Neural progenitor cell (in vitro differentiated cells): ENCODE measurements around the gene CALY. TPM values are rescaled to one million over a fixed set of nuclear protein-coding genes. Genes with fewer than 3 reads are reported as not detected.

Source experiments
- DNase-seq: peaks from one replicate; pipeline ENCODE4 v3.0.0-alpha.2; 2016; ENCODE audit warnings: low spot score
- H2AFZ ChIP-seq: fragments of 200-600 bp; sonication (generic); replicated peaks from 2 replicates; pipeline ENCODE4 v1.6.1; 2016; ENCODE audit warnings: antibody characterized with exemption
- H3F3A ChIP-seq: fragments of 200-600 bp; sonication (generic); 2 replicates; pipeline ENCODE4 v1.6.1; 2016; ENCODE audit warnings: antibody characterized with exemption, low read depth
- H3K27ac ChIP-seq: fragments of 200-600 bp; sonication (generic); 2 replicates; pipeline ENCODE4 v1.5.1; 2016; ENCODE audit warnings: mild to moderate bottlenecking
- H3K27me3 ChIP-seq: fragments of 200-600 bp; sonication (generic); 2 replicates; pipeline ENCODE4 v1.6.1; 2016; ENCODE audit warnings: mild to moderate bottlenecking, moderate library complexity
- H3K36me3 ChIP-seq: fragments of 200-600 bp; sonication (generic); 2 replicates; pipeline ENCODE4 v1.5.1; 2016
- H3K4me1 ChIP-seq: fragments of 200-600 bp; sonication (generic); 2 replicates; pipeline ENCODE4 v1.6.1; 2016; ENCODE audit warnings: mixed run types
- H3K4me2 ChIP-seq: fragments of 200-600 bp; sonication (generic); 2 replicates; pipeline ENCODE4 v1.6.1; 2016
- H3K4me3 ChIP-seq: fragments of 200-600 bp; sonication (generic); 2 replicates; pipeline ENCODE4 v1.5.1; 2016
- H3K79me2 ChIP-seq: fragments of 200-600 bp; sonication (generic); 2 replicates; pipeline ENCODE4 v1.6.1; 2016; ENCODE audit warnings: low read depth
- H3K9ac ChIP-seq: fragments of 200-600 bp; sonication (generic); 2 replicates; pipeline ENCODE4 v1.6.1; 2016
- H3K9me3 ChIP-seq: fragments of 200-600 bp; sonication (generic); 2 replicates; pipeline ENCODE4 v1.5.1; 2016; ENCODE audit warnings: low read depth
- H4K20me1 ChIP-seq: fragments of 200-600 bp; sonication (generic); 2 replicates; pipeline ENCODE4 v1.6.1; 2016; ENCODE audit warnings: low read depth
- H3K27ac Mint-ChIP-seq: 3 replicates; pipeline ENCODE4 v1.8.0; 2021; ENCODE audit warnings: mixed read lengths
- H3K27me3 Mint-ChIP-seq: 2 replicates; pipeline ENCODE4 v1.8.0; 2022; ENCODE audit warnings: low read depth, mild to moderate bottlenecking, inconsistent platforms, moderate library complexity, mixed read lengths; ENCODE audit not compliant: insufficient read depth
- H3K36me3 Mint-ChIP-seq: 3 replicates; pipeline ENCODE4 v1.8.0; 2021; ENCODE audit warnings: mixed read lengths
- H3K4me1 Mint-ChIP-seq: 3 replicates; pipeline ENCODE4 v1.8.0; 2021; ENCODE audit warnings: mixed read lengths
- H3K4me3 Mint-ChIP-seq: 3 replicates; pipeline ENCODE4 v1.8.0; 2021; ENCODE audit warnings: mild to moderate bottlenecking, moderate library complexity, mixed read lengths
- H3K9me3 Mint-ChIP-seq: 3 replicates; pipeline ENCODE4 v1.8.0; 2020; ENCODE audit warnings: mixed read lengths
- EZH2 ChIP-seq: fragments of 200-600 bp; sonication (generic); IDR thresholded peaks from 2 replicates; pipeline ENCODE4 v1.6.1; 2017; ENCODE audit warnings: antibody characterized with exemption, mild to moderate bottlenecking, moderate library complexity
- EZH2phosphoT487 ChIP-seq: fragments of 200-600 bp; sonication (generic); IDR thresholded peaks from 2 replicates; pipeline ENCODE4 v1.6.1; 2017; ENCODE audit warnings: antibody characterized with exemption
- total RNA-seq: library from RNA; depleted of rRNA; stranded (reverse); fragments of >200 nt; gene quantifications from 2 replicates; pipeline ENCODE4 v1.2.3, GENCODE V29; 2015; ENCODE audit warnings: low replicate concordance
- TF ChIP-seq, protein P1 (sequence below): fragments of 200-600 bp; sonication (generic); IDR thresholded peaks from 2 replicates; pipeline ENCODE4 v1.5.1; 2017; ENCODE audit warnings: antibody characterized with exemption, mild to moderate bottlenecking

CALY gene
- total RNA-seq, 1 donor from 2014 or later = not detected

DNA sequence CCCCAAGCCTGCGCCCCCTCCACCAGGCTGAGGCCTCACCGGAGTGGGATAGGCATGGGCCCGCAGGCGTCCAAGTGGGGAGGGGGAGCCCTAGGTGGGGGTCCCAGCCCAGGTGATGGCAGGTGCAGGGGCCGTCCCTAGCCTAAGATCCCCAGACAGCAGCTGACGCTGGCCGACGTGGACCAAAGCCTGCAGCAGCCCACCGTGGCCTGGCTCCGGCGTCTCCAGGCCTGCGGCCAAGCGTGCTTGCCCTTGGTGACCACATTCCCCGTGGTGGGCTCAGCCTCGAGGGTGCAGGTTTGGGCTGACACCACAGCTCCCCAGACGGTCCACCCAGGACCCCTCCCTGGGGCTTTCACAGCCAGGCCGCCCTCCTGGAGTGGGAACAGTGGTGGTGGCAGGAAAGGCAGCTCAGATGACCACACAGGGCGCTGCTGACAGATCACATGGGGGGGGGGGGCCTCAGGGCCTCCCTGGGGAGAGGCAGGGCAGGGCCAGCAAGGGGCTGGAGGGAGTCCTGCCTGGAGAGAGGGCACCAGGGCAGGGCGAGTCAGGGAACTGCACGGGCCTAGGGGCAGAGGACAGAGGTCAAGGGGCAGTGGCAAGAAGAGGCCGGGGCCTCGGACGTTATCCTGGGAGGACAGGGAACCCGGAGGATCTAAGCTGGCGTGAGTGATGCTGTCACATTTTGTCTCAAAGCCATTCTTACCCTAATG, 59.3 kb downstream of the CALY start:
- TF ChIP-seq, protein P1, sequence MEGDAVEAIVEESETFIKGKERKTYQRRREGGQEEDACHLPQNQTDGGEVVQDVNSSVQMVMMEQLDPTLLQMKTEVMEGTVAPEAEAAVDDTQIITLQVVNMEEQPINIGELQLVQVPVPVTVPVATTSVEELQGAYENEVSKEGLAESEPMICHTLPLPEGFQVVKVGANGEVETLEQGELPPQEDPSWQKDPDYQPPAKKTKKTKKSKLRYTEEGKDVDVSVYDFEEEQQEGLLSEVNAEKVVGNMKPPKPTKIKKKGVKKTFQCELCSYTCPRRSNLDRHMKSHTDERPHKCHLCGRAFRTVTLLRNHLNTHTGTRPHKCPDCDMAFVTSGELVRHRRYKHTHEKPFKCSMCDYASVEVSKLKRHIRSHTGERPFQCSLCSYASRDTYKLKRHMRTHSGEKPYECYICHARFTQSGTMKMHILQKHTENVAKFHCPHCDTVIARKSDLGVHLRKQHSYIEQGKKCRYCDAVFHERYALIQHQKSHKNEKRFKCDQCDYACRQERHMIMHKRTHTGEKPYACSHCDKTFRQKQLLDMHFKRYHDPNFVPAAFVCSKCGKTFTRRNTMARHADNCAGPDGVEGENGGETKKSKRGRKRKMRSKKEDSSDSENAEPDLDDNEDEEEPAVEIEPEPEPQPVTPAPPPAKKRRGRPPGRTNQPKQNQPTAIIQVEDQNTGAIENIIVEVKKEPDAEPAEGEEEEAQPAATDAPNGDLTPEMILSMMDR = no peak
- TF ChIP-seq EZH2 (no peak), EZH2phosphoT487 (no peak)
- no peaks in the 10 kb centered on the region for H3K9me3 ChIP-seq
- H3K27me3 Mint-ChIP-seq = peaks cover 7% of the 10 kb centered on the region
- H3K4me1 ChIP-seq = peaks cover 22% of the 10 kb centered on the region
- no peaks in the 10 kb centered on the region for H3K79me2 ChIP-seq
- no peaks in the 10 kb centered on the region for H3K9me3 Mint-ChIP-seq
- no peak overlapping the region for H3K27ac Mint-ChIP-seq
- no peak overlapping the region for H3K9ac ChIP-seq
- H3K27ac ChIP-seq = no peak overlapping the region
- H4K20me1 ChIP-seq = peaks cover 8% of the 10 kb centered on the region
- no peak overlapping the region for H3K4me3 Mint-ChIP-seq
- no peak overlapping the region for H3K4me3 ChIP-seq
- H3K36me3 Mint-ChIP-seq = peaks cover 2% of the 10 kb centered on the region
- peaks cover 2% of the 10 kb centered on the region for H3K4me1 Mint-ChIP-seq
- no peak for DNase-seq
- H3K4me2 ChIP-seq = peak overlapping the region; percentile 85
- H2AFZ ChIP-seq = no peak overlapping the region
- no peaks in the 10 kb centered on the region for H3K36me3 ChIP-seq
- H3F3A ChIP-seq = peaks cover 15% of the 10 kb centered on the region
- peaks cover 22% of the 10 kb centered on the region for H3K27me3 ChIP-seq

DNA sequence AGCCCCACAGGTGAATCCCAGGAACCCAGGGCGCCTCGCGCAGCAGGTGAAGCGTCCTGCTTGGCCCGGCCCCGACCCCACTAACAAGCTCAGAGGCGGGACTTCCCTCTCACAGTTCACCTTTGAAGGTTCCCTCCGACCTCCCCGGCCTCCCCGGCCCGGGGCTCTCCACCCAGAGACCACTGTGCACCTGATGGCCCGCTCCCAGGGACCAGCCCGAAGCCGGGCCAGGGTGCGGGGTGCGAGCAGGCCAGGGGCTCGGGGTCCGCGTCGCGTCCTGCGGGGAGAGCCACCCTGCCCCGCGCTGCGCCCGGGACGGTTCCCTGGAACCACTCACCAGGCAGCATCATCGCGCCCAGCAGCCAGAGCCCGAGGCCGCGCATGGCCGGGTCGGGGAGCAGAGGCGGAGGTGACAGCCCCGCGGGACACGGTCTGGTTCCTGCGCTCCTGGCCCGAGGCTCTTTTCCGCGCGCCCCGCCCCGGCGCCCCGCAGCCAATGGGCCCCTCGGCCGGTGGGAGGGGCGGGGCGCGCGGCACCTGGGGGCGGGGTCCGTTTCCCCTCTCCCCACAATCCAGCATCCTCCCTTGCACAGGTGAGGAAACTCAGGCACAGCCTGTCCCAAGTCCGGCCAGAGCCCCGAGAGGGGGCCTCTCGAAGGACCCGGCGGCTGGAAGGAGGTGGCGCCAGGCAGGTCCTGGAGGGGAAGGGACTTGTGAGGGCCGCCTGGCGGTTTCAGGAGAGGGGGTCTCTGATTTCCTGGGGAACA, 60.1 kb downstream of the CALY start, which contains the start of gene ADAM8:
Gene ADAM8, minus strand, starts transcription at position 434 of the 767 bp plus-strand sequence. Its CDS starts 51 bp downstream, at position 383.
- peak; percentile 77 for DNase-seq
- Histone ChIP-seq H3K27me3 (peaks cover 22% of the 10 kb centered on the region), H3K4me2 (peak within 1 kb of the TSS; percentile 85), H3K4me3 (peak within 1 kb of the TSS; percentile 49), H3K9me3 (no peaks in the 10 kb centered on the region), H3K36me3 (no peaks in the 10 kb centered on the region), H4K20me1 (peaks cover 8% of the 10 kb centered on the region), H3K79me2 (no peaks in the 10 kb centered on the region), H3F3A (peaks cover 15% of the 10 kb centered on the region), H2AFZ (peak within 1 kb of the TSS; percentile 73), H3K27ac (no peak within 1 kb of the TSS), H3K4me1 (peaks cover 22% of the 10 kb centered on the region), H3K9ac (no peak within 1 kb of the TSS)
- H3K4me1 Mint-ChIP-seq = peaks cover 2% of the 10 kb centered on the region
- H3K27ac Mint-ChIP-seq = no peak within 1 kb of the TSS
- H3K36me3 Mint-ChIP-seq = no peaks in the 10 kb centered on the region
- H3K27me3 Mint-ChIP-seq = peaks cover 7% of the 10 kb centered on the region
- no peak within 1 kb of the TSS for H3K4me3 Mint-ChIP-seq
- no peaks in the 10 kb centered on the region for H3K9me3 Mint-ChIP-seq
- TF ChIP-seq, protein P1 = peak; percentile 18
- TF ChIP-seq EZH2phosphoT487 (no peak), EZH2 (peak; percentile 68)

DNA sequence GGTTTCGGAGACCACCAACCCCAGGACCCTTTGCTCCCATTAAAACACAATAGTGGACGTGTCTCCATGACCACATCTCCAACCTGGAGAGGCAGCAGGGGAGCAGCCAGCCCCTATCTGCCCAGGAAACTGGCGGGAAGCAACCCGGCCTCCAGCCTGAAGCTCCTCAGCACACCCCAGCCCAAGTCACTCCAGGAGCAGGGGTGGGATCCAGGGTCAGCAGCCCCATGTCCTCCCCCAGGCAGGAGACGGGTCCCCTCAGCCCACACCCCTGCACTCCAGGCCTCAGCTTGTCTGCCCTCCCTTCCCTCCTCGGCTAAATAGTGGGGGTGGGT, 60.6 kb downstream of the CALY start:
- H4K20me1 ChIP-seq = peaks cover 8% of the 10 kb centered on the region
- Mint-ChIP-seq H3K4me3 (no peak overlapping the region), H3K4me1 (peaks cover 2% of the 10 kb centered on the region), H3K9me3 (no peaks in the 10 kb centered on the region), H3K27ac (no peak overlapping the region), H3K27me3 (peaks cover 7% of the 10 kb centered on the region), H3K36me3 (no peaks in the 10 kb centered on the region)
- no peaks in the 10 kb centered on the region for H3K36me3 ChIP-seq
- peak overlapping the region; percentile 85 for H3K4me2 ChIP-seq
- TF ChIP-seq EZH2 (no peak), EZH2phosphoT487 (no peak)
- TF ChIP-seq, protein P1 = no peak
- H3K27me3 ChIP-seq = peaks cover 22% of the 10 kb centered on the region
- H3K9me3 ChIP-seq = no peaks in the 10 kb centered on the region
- H2AFZ ChIP-seq = peak overlapping the region; percentile 73
- no peaks in the 10 kb centered on the region for H3K79me2 ChIP-seq
- no peak overlapping the region for H3K9ac ChIP-seq
- peaks cover 15% of the 10 kb centered on the region for H3F3A ChIP-seq
- peak overlapping the region; percentile 49 for H3K4me3 ChIP-seq
- H3K4me1 ChIP-seq = peaks cover 22% of the 10 kb centered on the region
- H3K27ac ChIP-seq = no peak overlapping the region
- no peak for DNase-seq
